Panc1 (cell line): Measurements from ENCODE around the gene NOSTRIN. TPM values are rescaled to one million over a fixed set of nuclear protein-coding genes. Genes with fewer than 3 reads are reported as not detected.

Experiments used
- ATAC-seq: fragments of 200-7000 bp; cut with Tn5 transposase; 2 replicates; pipeline ENCODE4 v1.9.1; 2020; ENCODE audit warnings: mild to moderate bottlenecking, moderate library complexity
- BruUV-seq: library from RNA; stranded (reverse); fragments of 400-500 nt; replicated peaks from 2 replicates; lab custom pipeline; 2021; lab: Mats Ljungman, UMichigan
- CTCF ChIA-PET: fragments of 300-600 bp; sonication (Branson Sonifier 250); formaldehyde crosslinking; loops from one replicate; lab custom pipeline; 2022; ENCODE audit warnings: antibody characterized with exemption; lab: Charles Lee
- POLR2A ChIA-PET: fragments of 300-600 bp; sonication (Branson Sonifier 250); formaldehyde crosslinking; loops from one replicate; lab custom pipeline; 2022; ENCODE audit warnings: antibody characterized with exemption; lab: Charles Lee
- DNase-seq: peaks from one replicate; pipeline ENCODE4 v3.0.0-alpha.2; 2010; ENCODE audit warnings: low read depth, low spot score
- H3K27ac ChIP-seq: 2 replicates; pipeline ENCODE4 v1.5.1; 2011; ENCODE audit warnings: mild to moderate bottlenecking, low read length, inconsistent platforms
- H3K27me3 ChIP-seq: fragments of 200-500 bp; sonication (Bioruptor generic); 2 replicates; pipeline ENCODE4 v1.6.0; 2014; ENCODE audit warnings: low read length, inconsistent platforms; ENCODE audit not compliant: control insufficient read depth, insufficient read depth
- H3K36me3 ChIP-seq: fragments of 200-500 bp; sonication (Bioruptor generic); 2 replicates; pipeline ENCODE4 v1.5.1; 2014; ENCODE audit warnings: inconsistent platforms, mild to moderate bottlenecking, low read length, moderate library complexity; ENCODE audit not compliant: control insufficient read depth, insufficient read depth
- H3K4me1 ChIP-seq: 2 replicates; pipeline ENCODE4 v1.5.1; 2011; ENCODE audit warnings: inconsistent platforms, mild to moderate bottlenecking, low read length, moderate library complexity; ENCODE audit not compliant: control insufficient read depth, insufficient read depth
- H3K4me3 ChIP-seq, 2 experiments: 2 replicates each; pipeline ENCODE4 v1.5.1; 2011 to 2012; ENCODE audit warnings: low read depth in 2 of 2, low read length in 2 of 2, mild to moderate bottlenecking in 2 of 2, inconsistent platforms in 1 of 2, moderate library complexity in 1 of 2
- H3K9me3 ChIP-seq: fragments of 200-500 bp; sonication (Bioruptor generic); 2 replicates; pipeline ENCODE4 v1.5.1; 2014; ENCODE audit warnings: low read depth, mild to moderate bottlenecking, inconsistent platforms, low read length, moderate library complexity; ENCODE audit not compliant: control insufficient read depth, insufficient read depth
- POLR2AphosphoS5 ChIP-seq: IDR thresholded peaks from 2 replicates; pipeline ENCODE4 v1.6.1; 2012; ENCODE audit warnings: mild to moderate bottlenecking, low read depth, low read length, moderate library complexity
- REST ChIP-seq, 2 experiments: IDR thresholded peaks; 2 replicates each; pipeline ENCODE4 v1.6.1; 2011 to 2012; ENCODE audit warnings: low read depth in 2 of 2, control low read depth in 1 of 2, low read length in 1 of 2, mild to moderate bottlenecking in 1 of 2, moderate library complexity in 1 of 2; ENCODE audit not compliant: insufficient read depth in 1 of 2
- SIN3A ChIP-seq: IDR thresholded peaks from 2 replicates; pipeline ENCODE4 v1.6.1; 2012; ENCODE audit warnings: low read depth, mild to moderate bottlenecking, low read length, moderate library complexity, borderline replicate concordance; ENCODE audit not compliant: insufficient read depth
- TCF7L2 ChIP-seq: IDR thresholded peaks from 2 replicates; pipeline ENCODE4 v1.6.1; 2011; ENCODE audit warnings: mild to moderate bottlenecking, low read depth, low read length, inconsistent platforms
- in situ Hi-C: cut with HindIII; loops from 2 replicates; pipeline ENCODE4 v1.10.0; 2016; ENCODE audit warnings: low sequenced_read_pairs, low pct_unique_long_range_greater_than_20kb
- intact Hi-C: fragments of 100-400 bp; cut with micrococcal nuclease; formaldehyde crosslinking; loops from one replicate; pipeline ENCODE4 v1.10.0; 2022; ENCODE audit not compliant: unreplicated experiment
- total RNA-seq: library from RNA; stranded (reverse); gene quantifications from one replicate; pipeline ENCODE4 v1.2.1, GENCODE V29; 2021; ENCODE audit not compliant: unreplicated experiment
- TF ChIP-seq, protein P1 (sequence below): fragments of 450-650 bp; IDR thresholded peaks from 2 replicates; pipeline ENCODE4 v1.5.1; 2017; ENCODE audit warnings: mild to moderate bottlenecking

Gene NOSTRIN
- total RNA-seq, 1 experiment from 2014 or later, result not detected

DNA sequence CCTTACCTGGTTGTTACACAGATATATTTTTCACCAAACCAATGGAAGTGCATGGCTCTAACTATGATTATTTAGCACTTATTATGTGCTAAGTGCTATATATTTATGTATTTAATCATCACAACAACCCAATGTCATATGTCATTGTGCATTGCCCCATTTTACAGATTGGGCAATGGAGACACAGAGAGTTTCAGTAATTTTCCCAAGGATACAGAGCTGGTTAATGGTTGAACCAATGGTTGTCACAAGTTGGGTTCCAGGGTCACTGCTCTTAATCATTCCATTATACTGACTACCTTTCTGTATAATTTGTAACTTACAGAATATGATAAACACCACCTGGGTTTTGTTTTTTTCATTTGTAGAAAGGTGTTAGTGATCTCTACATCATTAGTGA lies 29.2 kb downstream of the NOSTRIN start:
- Histone ChIP-seq H3K27ac (no peak overlapping the region), H3K4me3 (no peak overlapping the region), H3K9me3 (no peaks in the 10 kb centered on the region), H3K27me3 (peaks cover 4% of the 10 kb centered on the region), H3K36me3 (no peaks in the 10 kb centered on the region), H3K4me1 (no peaks in the 10 kb centered on the region)
- ChIA-PET CTCF (no interaction called here), POLR2A (no interaction called here)
- TF ChIP-seq POLR2AphosphoS5 (no peak), SIN3A (no peak), REST (IDR thresholded peaks at IDR 0.05; ENCODE audit: insufficient read depth in 1 of 2, low read depth in 2 of 2, low read length in 1 of 2) (no peak), TCF7L2 (no peak)
- TF ChIP-seq, protein P1, sequence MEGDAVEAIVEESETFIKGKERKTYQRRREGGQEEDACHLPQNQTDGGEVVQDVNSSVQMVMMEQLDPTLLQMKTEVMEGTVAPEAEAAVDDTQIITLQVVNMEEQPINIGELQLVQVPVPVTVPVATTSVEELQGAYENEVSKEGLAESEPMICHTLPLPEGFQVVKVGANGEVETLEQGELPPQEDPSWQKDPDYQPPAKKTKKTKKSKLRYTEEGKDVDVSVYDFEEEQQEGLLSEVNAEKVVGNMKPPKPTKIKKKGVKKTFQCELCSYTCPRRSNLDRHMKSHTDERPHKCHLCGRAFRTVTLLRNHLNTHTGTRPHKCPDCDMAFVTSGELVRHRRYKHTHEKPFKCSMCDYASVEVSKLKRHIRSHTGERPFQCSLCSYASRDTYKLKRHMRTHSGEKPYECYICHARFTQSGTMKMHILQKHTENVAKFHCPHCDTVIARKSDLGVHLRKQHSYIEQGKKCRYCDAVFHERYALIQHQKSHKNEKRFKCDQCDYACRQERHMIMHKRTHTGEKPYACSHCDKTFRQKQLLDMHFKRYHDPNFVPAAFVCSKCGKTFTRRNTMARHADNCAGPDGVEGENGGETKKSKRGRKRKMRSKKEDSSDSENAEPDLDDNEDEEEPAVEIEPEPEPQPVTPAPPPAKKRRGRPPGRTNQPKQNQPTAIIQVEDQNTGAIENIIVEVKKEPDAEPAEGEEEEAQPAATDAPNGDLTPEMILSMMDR, result no peak
- DNase-seq (no peak), ATAC-seq (no peak)
- intact Hi-C loops, result no loop called here
- in situ Hi-C loops, result no loop called here
- no TSS peak for BruUV-seq

DNA sequence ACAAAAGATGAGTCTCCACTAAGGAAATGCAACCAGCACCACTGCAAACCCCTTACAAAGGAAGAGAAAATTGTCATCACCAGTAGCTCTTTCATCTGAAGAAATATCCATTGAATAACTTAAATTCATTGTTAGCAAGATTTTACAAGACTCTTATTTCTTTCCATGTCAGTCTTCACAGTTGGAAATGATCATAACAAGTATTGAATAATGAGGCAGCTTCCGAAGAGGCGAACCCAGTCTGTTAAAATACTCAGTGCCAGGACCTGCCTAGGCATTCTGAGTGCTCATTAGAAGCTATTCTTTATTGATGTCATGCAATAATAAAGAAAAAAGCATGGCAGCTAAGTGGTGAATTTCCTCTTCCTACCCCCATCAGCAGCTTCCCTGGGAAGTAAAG lies 33.5 kb downstream of the NOSTRIN start:
- H3K4me1 ChIP-seq, result no peaks in the 10 kb centered on the region
- H3K27ac ChIP-seq, result no peak overlapping the region
- no peaks in the 10 kb centered on the region for H3K36me3 ChIP-seq
- H3K27me3 ChIP-seq, result peaks cover 2% of the 10 kb centered on the region
- ChIA-PET CTCF (no interaction called here), POLR2A (no interaction called here)
- no peaks in the 10 kb centered on the region for H3K9me3 ChIP-seq
- no TSS peak for BruUV-seq
- in situ Hi-C loops (no loop called here), intact Hi-C loops (no loop called here)
- H3K4me3 ChIP-seq, result no peak overlapping the region
- ATAC-seq (no peak), DNase-seq (no peak)
- no peak for TF ChIP-seq POLR2AphosphoS5
- TF ChIP-seq REST (IDR thresholded peaks at IDR 0.05; ENCODE audit: insufficient read depth in 1 of 2, low read depth in 2 of 2, low read length in 1 of 2), result no peak
- no peak for TF ChIP-seq SIN3A
- TF ChIP-seq TCF7L2, result no peak
- TF ChIP-seq, protein P1, result no peak
